ENCODE measurements around the gene LHB.

DNA sequence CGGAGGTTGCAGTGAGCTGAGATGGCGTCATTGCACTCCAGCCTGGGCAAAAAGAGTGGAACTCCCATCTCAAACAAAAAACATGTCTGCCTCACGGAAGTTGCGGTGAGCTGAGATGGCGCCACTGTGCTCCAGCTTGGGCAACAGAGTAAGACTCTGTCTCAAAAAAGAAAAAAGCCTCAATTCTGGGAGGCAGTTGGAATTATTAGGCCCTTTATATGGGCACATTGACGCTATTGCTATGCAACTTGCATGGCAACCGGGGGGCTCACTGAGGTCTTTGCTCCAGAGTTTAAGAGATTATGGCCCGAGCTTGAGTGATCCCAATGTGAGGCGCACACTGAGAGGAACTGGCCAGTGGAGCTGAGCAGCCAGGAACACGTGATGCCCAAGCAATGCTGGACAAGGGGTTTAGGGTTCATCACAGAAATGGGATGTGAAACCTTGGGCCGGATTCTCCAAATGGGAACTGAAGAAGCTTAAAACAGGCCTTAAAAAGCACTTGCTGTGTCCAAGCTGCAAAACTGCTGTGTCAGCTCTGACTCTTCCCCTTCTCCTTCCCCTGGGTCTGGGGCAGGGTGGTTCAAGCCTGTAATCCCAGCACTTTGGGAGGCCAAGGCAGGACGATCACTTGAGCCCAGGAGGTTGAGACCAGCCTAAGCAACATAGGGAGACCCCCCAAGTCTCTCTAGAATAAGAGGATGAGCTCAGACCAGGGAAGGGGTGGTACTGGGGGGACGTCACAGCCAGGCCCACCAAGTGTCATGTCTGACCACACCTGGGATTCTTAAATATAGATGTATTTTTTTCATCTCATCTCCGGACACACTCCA is 49.3 kb downstream of the LHB start:
- TF ChIP-seq CTCF (IDR thresholded peaks at IDR 0.05) = no peak
- TF ChIP-seq POLR2A (IDR thresholded peaks at IDR 0.05) = no peak

All from testis (tissue), 2 donors.